ENCODE measurements around the gene RCN2.

Gene RCN2

DNA sequence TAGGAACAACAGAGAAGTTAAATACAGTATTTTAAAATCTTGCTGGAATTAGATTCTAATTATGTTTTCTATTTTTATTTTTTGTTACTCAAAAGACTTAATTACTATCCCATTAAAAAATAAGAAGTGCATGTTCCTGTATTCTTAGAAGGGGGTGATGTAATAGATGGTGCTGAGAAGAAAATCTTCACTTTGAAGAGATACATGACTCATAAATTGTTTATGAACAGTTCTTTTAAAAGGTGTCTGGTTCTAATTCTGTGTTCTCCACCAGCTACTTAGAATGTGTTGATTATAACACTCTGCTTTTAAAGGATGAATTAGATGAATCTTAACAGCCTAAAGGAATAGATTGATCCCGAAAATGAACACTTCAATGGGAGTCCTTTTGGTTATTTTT, 8.2 kb downstream of the RCN2 start:
- TF ChIP-seq, protein P1, sequence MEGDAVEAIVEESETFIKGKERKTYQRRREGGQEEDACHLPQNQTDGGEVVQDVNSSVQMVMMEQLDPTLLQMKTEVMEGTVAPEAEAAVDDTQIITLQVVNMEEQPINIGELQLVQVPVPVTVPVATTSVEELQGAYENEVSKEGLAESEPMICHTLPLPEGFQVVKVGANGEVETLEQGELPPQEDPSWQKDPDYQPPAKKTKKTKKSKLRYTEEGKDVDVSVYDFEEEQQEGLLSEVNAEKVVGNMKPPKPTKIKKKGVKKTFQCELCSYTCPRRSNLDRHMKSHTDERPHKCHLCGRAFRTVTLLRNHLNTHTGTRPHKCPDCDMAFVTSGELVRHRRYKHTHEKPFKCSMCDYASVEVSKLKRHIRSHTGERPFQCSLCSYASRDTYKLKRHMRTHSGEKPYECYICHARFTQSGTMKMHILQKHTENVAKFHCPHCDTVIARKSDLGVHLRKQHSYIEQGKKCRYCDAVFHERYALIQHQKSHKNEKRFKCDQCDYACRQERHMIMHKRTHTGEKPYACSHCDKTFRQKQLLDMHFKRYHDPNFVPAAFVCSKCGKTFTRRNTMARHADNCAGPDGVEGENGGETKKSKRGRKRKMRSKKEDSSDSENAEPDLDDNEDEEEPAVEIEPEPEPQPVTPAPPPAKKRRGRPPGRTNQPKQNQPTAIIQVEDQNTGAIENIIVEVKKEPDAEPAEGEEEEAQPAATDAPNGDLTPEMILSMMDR (conservative IDR thresholded peaks at IDR 0.05) = no peak
- TF ChIP-seq ZFX (IDR thresholded peaks at IDR 0.05) = no peak
- no peak overlapping the region for H3K27ac ChIP-seq

DNA sequence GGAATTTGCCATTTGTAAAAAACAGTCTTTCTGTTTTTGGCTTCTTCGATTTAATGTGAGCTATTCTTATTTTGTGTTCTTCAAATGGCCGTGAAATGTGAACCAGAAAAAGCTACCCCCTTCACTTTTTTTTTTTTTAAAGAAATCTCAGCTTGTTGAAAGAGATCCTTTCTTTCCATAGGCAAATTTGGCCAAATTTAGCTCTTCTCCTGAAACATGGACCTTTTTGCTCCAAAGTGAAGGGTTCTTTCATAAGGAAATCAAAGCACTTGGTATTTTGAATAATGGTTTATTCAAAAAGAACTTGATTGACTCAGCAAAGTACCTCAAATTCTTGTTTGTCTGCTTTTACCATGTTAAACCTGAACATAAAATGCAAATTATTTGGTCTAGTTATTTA, 10.1 kb downstream of the RCN2 start:
- TF ChIP-seq, protein P1 (conservative IDR thresholded peaks at IDR 0.05) = no peak
- TF ChIP-seq ZFX (IDR thresholded peaks at IDR 0.05) = no peak
- H3K27ac ChIP-seq = no peak overlapping the region

DNA sequence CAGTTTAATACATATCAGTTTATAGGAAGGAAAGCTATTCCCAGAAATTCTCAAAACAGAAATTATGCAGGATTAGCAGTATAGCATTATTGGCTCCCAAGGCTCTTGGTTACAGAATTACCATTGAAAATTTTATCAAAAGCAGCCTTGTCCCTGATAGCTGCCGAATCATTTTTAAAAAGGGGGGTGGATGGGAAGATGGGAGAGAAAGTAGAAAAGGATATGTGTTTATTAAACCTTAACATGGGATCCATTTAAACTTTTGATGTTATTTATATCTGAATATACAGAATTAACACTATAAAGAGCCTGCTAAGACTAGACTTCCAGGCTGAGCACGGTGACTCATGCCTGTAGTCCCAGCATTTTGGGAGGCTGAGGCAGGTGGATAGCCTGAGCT, 10.8 kb downstream of the RCN2 start:
- H3K27ac ChIP-seq = no peak overlapping the region
- no peak for TF ChIP-seq ZFX (IDR thresholded peaks at IDR 0.05)
- TF ChIP-seq, protein P1 (conservative IDR thresholded peaks at IDR 0.05) = no peak

DNA sequence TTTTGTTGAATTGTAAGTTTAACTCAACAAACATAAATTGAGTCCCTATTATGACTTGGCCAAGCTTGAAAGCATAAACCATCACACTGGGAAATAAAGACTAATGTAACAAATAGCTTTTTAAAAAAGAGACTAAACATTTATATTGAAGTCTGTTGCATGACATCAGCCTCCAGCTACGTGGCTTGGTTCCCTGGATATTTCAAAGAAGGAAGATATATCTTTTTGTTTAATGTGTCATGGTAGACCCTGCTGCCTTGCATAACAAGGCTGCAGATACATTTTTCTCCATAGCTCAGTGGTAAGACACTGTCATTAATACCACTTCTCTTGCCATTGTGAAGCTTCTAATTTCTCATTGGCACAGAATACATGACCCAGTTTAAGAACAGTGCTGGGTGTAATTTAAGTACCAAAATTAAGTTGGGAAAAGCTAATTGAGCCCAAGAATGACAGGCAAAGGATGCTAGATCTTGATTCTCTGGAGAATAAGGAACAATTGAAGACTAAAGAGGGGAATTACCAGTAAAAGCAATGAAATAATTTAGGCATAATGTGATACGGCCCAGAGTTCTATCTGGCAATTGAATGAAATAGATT, 14.0 kb downstream of the RCN2 start:
- no peak overlapping the region for H3K27ac ChIP-seq

DNA sequence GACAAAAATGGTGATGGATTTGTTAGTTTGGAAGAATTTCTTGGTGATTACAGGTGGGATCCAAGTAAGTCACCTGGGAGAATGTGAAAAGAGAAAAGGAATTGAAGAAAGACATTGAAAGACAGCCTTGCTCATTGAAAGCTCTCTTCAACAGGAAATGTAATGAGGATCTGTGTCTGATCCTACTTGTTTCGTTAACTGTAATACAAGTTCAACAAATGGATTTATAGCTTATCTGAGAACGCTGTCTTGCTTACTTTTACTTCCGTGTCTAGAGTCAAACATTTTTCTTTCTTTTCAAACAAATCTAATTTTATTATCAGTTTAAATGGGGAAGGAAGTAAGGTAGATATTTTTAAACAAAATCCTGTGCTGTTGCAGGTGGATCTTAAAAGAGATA, 15.9 kb downstream of the RCN2 start:
- no peak for TF ChIP-seq ZFX (IDR thresholded peaks at IDR 0.05)
- TF ChIP-seq, protein P1 (conservative IDR thresholded peaks at IDR 0.05) = no peak
- H3K27ac ChIP-seq = no peak overlapping the region

More for the DNA sequence above, 14.0 kb downstream of the RCN2 start:
- TF ChIP-seq, protein P1 (conservative IDR thresholded peaks at IDR 0.05) = no peak
- TF ChIP-seq ZFX (IDR thresholded peaks at IDR 0.05) = no peak

DNA sequence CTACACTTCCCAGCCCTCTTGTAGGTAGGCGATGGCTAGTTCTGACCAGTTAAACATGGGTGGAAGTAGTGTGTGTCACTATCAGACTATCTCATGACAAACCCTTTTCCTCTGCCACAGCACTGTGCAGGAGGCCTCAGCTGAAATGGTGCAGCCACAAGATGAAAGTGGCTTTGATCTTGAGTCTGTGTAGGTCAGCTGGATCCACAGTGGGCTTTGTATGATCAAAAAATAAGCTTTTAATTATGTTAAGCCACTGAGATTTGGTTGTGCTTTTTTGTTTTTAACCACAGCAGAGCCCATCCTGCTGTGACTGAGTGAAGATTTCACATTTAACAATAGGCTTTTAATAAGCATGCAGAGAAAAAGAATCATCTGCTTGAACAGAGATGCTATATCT, 19.7 kb downstream of the RCN2 start:
- no peak overlapping the region for H3K27ac ChIP-seq

DNA sequence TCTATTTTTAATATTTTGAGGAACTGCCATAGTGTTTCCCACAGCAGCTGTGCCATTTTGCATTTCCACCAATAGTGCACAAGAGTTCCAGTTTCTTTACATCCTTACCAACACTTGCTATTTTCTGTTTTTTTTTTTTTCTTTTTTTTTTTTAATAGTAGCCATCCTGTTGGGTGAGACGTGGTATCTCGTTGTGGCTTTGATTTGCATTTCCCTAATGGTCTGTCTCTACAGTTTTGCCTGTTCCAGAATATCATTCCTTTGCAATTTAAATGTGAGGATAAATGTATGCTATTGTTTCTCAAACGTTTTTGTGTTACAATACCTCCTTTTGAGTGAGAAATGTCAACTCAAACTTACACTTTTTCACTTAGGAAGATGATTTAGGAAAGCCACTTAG, 22.4 kb downstream of the RCN2 start:
- H3K27ac ChIP-seq = no peak overlapping the region
- TF ChIP-seq, protein P1 (conservative IDR thresholded peaks at IDR 0.05) = no peak
- no peak for TF ChIP-seq ZFX (IDR thresholded peaks at IDR 0.05)

More for the DNA sequence above, 19.7 kb downstream of the RCN2 start:
- no peak for TF ChIP-seq ZFX (IDR thresholded peaks at IDR 0.05)
- TF ChIP-seq, protein P1 (conservative IDR thresholded peaks at IDR 0.05) = no peak
